ENCODE results near the gene SYT1. TPM values are rescaled to one million over a fixed set of nuclear protein-coding genes. Genes with fewer than 3 reads are reported as not detected.

SYT1 gene
- total RNA-seq, 1 experiment from 2014 or later: 44.9 TPM

GRCh38 chr12:79295572-79295971 lies 431.0 kb downstream of the SYT1 start:
- Histone ChIP-seq H3K4me1 (ENCODE audit: control insufficient read depth in 1 of 2, insufficient read depth in 2 of 2, low read length in 2 of 2) (no peaks in the 10 kb centered on the region), H3K4me2 (ENCODE audit: low read length) (no peak overlapping the region), H4K20me1 (ENCODE audit: insufficient read depth) (no peaks in the 10 kb centered on the region), H3K9me2 (ENCODE audit: insufficient read depth) (no peaks in the 10 kb centered on the region), H3K79me2 (ENCODE audit: insufficient read depth, low read length) (no peaks in the 10 kb centered on the region), H3K9me3 (ENCODE audit: control insufficient read depth in 1 of 2, insufficient read depth in 1 of 2, low read depth in 1 of 2, low read length in 2 of 2) (no peaks in the 10 kb centered on the region), H2AFZ (ENCODE audit: low read depth, low read length, poor library complexity, severe bottlenecking) (no peak overlapping the region), H3K27ac (ENCODE audit: low read depth, low read length) (no peak overlapping the region), H3K27me3 (ENCODE audit: insufficient read depth, low read length) (no peaks in the 10 kb centered on the region), H3K36me3 (ENCODE audit: control insufficient read depth in 1 of 2, insufficient read depth in 2 of 2, low read length in 2 of 2) (peaks cover 2 to 3% of the 10 kb centered on the region in 2 experiments; a peak in 1 of 4 replicates), H3K9ac (ENCODE audit: low read length) (no peak overlapping the region), H3K4me3 (replicated peaks in 1 of 2; ENCODE audit: low read depth in 1 of 2, low read length in 2 of 2) (no peak overlapping the region)
- RAD21 ChIA-PET (ENCODE audit: low non-redundant PET in 1 of 2, low total read pairs in 2 of 2, uncharacterized antibody in 2 of 2, unreplicated experiment in 2 of 2): no interaction called here
- ATAC-seq (no peak), DNase-seq (ENCODE audit: low read depth, low spot score) (no peak)
- TF ChIP-seq CBX3 (IDR thresholded peaks at IDR 0.05; ENCODE audit: low read depth) (no peak), MAX (IDR thresholded peaks at IDR 0.05) (no peak), POLR2A (IDR thresholded peaks at IDR 0.05; ENCODE audit: borderline replicate concordance, extremely low read depth, insufficient read depth, insufficient read length) (no peak), RAD21 (IDR thresholded peaks at IDR 0.05; ENCODE audit: low read depth) (no peak), TCF7L2 (IDR thresholded peaks at IDR 0.05; ENCODE audit: borderline replicate concordance, extremely low read depth, insufficient read depth, insufficient read length) (no peak), ELF1 (IDR thresholded peaks at IDR 0.05; ENCODE audit: borderline replicate concordance, low read depth) (no peak), SP1 (IDR thresholded peaks at IDR 0.05; ENCODE audit: low read depth) (no peak)
- TF ChIP-seq, protein P1, sequence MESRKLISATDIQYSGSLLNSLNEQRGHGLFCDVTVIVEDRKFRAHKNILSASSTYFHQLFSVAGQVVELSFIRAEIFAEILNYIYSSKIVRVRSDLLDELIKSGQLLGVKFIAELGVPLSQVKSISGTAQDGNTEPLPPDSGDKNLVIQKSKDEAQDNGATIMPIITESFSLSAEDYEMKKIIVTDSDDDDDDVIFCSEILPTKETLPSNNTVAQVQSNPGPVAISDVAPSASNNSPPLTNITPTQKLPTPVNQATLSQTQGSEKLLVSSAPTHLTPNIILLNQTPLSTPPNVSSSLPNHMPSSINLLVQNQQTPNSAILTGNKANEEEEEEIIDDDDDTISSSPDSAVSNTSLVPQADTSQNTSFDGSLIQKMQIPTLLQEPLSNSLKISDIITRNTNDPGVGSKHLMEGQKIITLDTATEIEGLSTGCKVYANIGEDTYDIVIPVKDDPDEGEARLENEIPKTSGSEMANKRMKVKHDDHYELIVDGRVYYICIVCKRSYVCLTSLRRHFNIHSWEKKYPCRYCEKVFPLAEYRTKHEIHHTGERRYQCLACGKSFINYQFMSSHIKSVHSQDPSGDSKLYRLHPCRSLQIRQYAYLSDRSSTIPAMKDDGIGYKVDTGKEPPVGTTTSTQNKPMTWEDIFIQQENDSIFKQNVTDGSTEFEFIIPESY (IDR thresholded peaks at IDR 0.05; ENCODE audit: extremely low read depth, insufficient replicate concordance, low read length): no peak
- TF ChIP-seq, protein P2, sequence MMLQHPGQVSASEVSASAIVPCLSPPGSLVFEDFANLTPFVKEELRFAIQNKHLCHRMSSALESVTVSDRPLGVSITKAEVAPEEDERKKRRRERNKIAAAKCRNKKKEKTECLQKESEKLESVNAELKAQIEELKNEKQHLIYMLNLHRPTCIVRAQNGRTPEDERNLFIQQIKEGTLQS (IDR thresholded peaks at IDR 0.05): no peak
- POLR2A ChIA-PET: no interaction called here
- no TSS peak for BruUV-seq (replicated peaks)
- CTCF ChIA-PET: no interaction called here
- intact Hi-C loops (cut with micrococcal nuclease): no loop called here

Data from HCT116 (cell line).